ENCODE data around the gene TMPRSS9. TPM values are rescaled to one million over a fixed set of nuclear protein-coding genes. Genes with fewer than 3 reads are reported as not detected.
A peak's percentile ranks its signal among the peaks of the same experiment; 100 is the strongest.

Gene TMPRSS9
- total RNA-seq, 1 experiment from 2014 or later, result 0.57 TPM

DNA sequence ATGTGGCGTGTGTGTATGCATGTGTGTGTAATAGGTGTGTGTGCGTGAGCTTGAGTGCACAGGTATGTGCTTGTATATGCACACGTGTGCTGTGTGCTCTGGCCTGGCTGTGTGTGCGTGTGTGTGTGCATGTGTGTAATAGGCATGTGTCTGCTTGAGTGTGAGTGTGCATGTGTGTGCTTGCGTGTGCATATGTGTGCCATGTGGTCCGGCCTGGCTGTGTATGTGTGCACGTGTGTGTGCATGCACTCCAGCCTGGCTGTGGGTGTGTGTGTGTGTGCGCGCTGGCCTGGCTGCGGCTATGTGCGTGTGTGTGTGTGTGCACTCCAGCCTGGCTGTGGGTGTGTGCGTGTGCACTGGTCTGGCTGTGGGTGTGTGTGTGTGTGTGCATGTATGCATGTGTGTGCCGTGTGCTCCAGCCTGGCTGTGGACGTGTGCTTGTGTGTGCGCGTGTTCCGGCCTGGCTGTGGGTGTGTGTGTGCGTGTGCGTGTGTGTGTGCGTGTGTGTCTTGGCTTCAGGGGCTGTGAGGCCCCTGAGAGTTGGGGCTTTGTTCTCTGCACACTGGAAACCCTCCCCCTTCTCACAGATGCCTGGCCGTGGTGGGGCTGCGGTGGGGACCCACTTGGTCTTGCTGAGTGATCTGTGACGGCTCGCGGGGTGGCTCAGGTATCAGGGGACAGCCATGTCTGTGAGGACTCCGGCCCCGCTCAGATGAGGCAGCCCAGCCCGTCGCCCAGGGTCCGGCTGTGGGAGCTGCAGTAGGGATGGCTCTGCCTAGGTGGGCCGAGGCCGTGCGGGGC, 23.3 kb upstream of the TMPRSS9 start:
- no peaks in the 10 kb centered on the region for H3K27me3 Mint-ChIP-seq (ENCODE audit: low read depth)
- H3K36me3 Mint-ChIP-seq, result peaks cover 11% of the 10 kb centered on the region
- peaks cover 5% of the 10 kb centered on the region for H3K4me1 Mint-ChIP-seq
- CTCF ChIA-PET, result interaction anchor here (0.8 to 1.5 kb wide), 4 partner anchors 21 to 137 kb away, joined by 3 to 6 read pairs (median 3); no protein-coding TSS in a partner anchor
- H3K4me3 Mint-ChIP-seq, result no peak overlapping the region
- H3K27ac Mint-ChIP-seq, result peak overlapping the region; percentile 43
- TF ChIP-seq MYBL2 (CRISPR knock-in tag; IDR thresholded peaks at IDR 0.05) (no peak), NR1H2 (CRISPR knock-in tag; IDR thresholded peaks at IDR 0.05) (no peak), FOXP1 (CRISPR knock-in tag; IDR thresholded peaks at IDR 0.05; ENCODE audit: borderline replicate concordance) (no peak), NFE2L1 (CRISPR knock-in tag; IDR thresholded peaks at IDR 0.05) (0 out of 2 replicates have a peak, but pooled peaks have one; percentile 16)
- H3K9me3 Mint-ChIP-seq, result peaks cover 10% of the 10 kb centered on the region
- DNase-seq (ENCODE audit: low spot score) (no peak), ATAC-seq (peak; percentile 14)
- POLR2A ChIA-PET, result interaction anchor here (0.6 kb wide), 1 partner anchor 48 kb away, joined by 3 read pairs; no protein-coding TSS in a partner anchor

DNA sequence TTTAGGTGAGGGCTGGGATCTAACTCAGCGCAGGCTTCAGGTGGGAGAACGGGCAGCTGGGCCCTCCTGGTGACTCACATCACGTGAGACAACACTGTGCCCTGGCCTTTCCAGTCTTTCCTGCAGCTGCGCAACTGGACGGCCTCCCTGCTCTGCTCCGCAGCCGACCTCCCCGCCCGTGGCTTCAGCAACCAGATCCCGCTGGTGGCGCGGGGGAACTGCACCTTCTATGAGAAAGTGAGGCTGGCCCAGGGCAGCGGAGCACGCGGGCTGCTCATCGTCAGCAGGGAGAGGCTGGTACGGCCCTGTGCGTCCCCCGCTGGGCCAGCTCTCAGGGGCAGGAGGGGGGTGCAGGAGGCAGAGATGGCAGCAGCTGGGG, 22.7 kb upstream of the TMPRSS9 start:
- ATAC-seq (peak; percentile 84), DNase-seq (ENCODE audit: low spot score) (peak; percentile 76)
- H3K9me3 Mint-ChIP-seq, result peaks cover 10% of the 10 kb centered on the region
- H3K4me3 Mint-ChIP-seq, result no peak overlapping the region
- no peaks in the 10 kb centered on the region for H3K27me3 Mint-ChIP-seq (ENCODE audit: low read depth)
- no peak overlapping the region; the same call in 1 of the 2 replicates for H3K27ac Mint-ChIP-seq
- POLR2A ChIA-PET, result interaction anchor here (0.6 kb wide), 1 partner anchor 47 kb away, joined by 3 read pairs; no protein-coding TSS in a partner anchor
- CTCF ChIA-PET, result interaction anchor here (0.8 to 1.5 kb wide), 4 partner anchors 21 to 138 kb away, joined by 3 to 6 read pairs (median 3); no protein-coding TSS in a partner anchor
- H3K4me1 Mint-ChIP-seq, result peaks cover 1% of the 10 kb centered on the region; the same call in 1 of the 2 replicates
- TF ChIP-seq, protein P1, sequence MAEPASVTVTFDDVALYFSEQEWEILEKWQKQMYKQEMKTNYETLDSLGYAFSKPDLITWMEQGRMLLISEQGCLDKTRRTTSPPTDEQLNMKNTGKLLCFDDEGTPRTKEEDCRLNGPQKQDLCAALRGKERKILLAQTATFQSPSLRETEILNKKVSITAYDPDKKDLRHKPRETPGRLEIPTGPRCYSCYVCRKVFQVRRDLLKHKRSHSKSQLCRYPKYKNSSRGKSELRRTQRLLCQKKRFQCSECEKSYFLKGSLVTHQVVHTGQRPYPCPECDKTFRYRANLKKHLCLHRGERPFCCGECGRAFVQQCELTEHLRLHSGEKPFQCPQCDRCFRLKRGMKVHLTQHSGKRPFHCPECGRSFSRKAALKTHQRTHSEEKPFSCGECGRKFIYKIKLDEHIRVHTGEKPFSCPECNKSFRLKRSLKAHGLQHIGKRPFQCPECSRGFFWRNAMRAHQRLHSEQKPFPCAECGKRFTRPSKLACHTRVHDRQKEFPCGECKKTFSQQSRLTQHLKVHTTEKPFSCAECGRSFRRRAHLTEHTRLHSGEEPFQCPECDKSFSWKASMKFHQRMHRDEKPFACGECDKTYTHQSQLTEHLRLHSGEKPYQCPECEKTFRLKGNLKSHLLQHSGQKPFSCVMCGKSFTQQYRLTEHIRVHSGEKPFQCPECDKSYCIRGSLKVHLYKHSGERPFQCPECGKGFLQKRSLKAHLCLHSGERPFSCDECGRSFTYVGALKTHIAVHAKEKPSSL (CRISPR knock-in tag; conservative IDR thresholded peaks at IDR 0.05), result no peak
- TF ChIP-seq ZNF219 (CRISPR knock-in tag; IDR thresholded peaks at IDR 0.05; ENCODE audit: borderline replicate concordance) (no peak), ZNF423 (CRISPR knock-in tag; IDR thresholded peaks at IDR 0.05) (no peak), RORB (CRISPR knock-in tag; IDR thresholded peaks at IDR 0.05) (no peak), TP53 (CRISPR knock-in tag; IDR thresholded peaks at IDR 0.05) (no peak), FOXJ3 (CRISPR knock-in tag; IDR thresholded peaks at IDR 0.05; ENCODE audit: borderline replicate concordance) (no peak), SMAD4 (CRISPR knock-in tag; IDR thresholded peaks at IDR 0.05) (no peak), GRHL2 (CRISPR knock-in tag; IDR thresholded peaks at IDR 0.05; ENCODE audit: insufficient replicate concordance, severe bottlenecking) (no peak)
- TF ChIP-seq, protein P2, sequence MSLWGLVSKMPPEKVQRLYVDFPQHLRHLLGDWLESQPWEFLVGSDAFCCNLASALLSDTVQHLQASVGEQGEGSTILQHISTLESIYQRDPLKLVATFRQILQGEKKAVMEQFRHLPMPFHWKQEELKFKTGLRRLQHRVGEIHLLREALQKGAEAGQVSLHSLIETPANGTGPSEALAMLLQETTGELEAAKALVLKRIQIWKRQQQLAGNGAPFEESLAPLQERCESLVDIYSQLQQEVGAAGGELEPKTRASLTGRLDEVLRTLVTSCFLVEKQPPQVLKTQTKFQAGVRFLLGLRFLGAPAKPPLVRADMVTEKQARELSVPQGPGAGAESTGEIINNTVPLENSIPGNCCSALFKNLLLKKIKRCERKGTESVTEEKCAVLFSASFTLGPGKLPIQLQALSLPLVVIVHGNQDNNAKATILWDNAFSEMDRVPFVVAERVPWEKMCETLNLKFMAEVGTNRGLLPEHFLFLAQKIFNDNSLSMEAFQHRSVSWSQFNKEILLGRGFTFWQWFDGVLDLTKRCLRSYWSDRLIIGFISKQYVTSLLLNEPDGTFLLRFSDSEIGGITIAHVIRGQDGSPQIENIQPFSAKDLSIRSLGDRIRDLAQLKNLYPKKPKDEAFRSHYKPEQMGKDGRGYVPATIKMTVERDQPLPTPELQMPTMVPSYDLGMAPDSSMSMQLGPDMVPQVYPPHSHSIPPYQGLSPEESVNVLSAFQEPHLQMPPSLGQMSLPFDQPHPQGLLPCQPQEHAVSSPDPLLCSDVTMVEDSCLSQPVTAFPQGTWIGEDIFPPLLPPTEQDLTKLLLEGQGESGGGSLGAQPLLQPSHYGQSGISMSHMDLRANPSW (CRISPR knock-in tag; conservative IDR thresholded peaks at IDR 0.05; ENCODE audit: low read depth), result no peak
- TF ChIP-seq, protein P3, sequence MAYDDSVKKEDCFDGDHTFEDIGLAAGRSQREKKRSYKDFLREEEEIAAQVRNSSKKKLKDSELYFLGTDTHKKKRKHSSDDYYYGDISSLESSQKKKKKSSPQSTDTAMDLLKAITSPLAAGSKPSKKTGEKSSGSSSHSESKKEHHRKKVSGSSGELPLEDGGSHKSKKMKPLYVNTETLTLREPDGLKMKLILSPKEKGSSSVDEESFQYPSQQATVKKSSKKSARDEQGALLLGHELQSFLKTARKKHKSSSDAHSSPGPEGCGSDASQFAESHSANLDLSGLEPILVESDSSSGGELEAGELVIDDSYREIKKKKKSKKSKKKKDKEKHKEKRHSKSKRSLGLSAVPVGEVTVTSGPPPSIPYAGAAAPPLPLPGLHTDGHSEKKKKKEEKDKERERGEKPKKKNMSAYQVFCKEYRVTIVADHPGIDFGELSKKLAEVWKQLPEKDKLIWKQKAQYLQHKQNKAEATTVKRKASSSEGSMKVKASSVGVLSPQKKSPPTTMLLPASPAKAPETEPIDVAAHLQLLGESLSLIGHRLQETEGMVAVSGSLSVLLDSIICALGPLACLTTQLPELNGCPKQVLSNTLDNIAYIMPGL (CRISPR knock-in tag; IDR thresholded peaks at IDR 0.05), result no peak
- peaks cover 11% of the 10 kb centered on the region for H3K36me3 Mint-ChIP-seq

Measured in WTC11 (cell line).